GM21423 (cell line): ENCODE measurements around the gene ALDH3B1.

Experiments
- ATAC-seq: cut with Tn5 transposase; IDR thresholded peaks from one replicate; pipeline ENCODE4 v1.9.1; 2021; ENCODE audit warnings: mild to moderate bottlenecking, moderate library complexity; ENCODE audit not compliant: unreplicated experiment

ALDH3B1 gene

GRCh38 chr11:68042219-68043028 is 32.3 kb downstream of the ALDH3B1 start:
- ATAC-seq: no peak

GRCh38 chr11:68043029-68043348 is 32.9 kb downstream of the ALDH3B1 start:
- no peak for ATAC-seq

DNA sequence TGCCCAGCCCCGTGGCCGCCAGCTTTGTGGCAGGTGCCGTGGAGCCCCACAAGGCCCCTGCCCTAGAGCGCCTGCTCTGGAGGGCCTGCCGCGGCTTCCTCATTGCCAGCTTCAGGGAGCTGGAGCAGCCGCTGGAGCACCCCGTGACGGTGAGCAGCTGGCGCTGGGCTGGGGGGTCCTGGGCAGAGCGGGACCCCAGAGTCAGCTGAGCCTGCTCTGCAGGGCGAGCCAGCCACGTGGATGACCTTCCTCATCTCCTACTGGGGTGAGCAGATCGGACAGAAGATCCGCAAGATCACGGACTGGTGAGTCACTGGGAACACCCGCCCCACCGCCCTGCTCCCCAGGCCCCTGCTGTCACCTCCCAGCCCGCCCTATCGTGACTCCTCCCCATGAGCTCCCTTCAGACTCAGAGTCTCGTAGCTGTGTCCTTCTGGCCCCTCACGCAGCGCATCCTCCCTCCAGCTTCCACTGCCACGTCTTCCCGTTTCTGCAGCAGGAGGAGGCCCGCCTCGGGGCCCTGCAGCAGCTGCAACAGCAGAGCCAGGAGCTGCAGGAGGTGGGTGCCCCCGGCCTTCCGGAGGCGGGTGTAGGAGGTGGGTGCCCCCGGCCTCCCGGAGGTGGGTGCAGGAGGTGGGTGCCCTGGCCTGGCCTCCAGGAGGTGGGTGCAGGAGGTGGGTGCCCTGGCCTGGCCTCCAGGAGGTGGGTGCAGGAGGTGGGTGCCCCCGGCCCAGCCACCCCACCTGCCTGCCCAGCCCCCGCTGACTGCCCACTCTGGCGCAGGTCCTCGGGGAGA is 33.4 kb downstream of the ALDH3B1 start:
- ATAC-seq: no peak

DNA sequence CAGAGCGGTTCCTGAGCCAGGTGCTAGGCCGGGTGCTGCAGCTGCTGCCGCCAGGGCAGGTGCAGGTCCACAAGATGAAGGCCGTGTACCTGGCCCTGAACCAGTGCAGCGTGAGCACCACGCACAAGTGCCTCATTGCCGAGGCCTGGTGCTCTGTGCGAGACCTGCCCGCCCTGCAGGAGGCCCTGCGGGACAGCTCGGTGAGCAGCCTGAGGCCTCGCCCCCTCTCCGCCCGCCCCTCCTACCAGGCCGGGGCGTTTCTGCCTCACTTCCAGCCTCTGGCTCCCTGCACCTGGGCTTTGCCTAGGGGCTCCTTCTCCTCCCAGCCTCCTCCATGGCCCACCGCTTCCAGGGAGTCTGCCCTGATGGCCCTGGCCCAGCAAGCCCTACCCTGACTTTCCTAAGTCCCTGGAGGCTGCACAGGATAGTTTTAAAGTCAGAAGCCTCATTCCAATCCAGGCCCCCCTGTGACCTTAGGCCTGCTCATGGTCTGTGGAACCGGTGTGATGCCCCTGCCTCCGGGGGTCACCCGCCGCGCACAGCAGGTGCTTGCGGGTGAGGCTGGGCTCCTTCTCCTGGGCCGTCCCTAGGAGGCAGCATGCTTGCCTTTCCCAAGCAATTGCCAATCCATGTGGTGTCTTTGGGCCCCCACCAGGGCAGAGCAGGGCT is 34.2 kb downstream of the ALDH3B1 start:
- ATAC-seq: no peak

- no peak for ATAC-seq
These were observed 34.8 kb downstream of the ALDH3B1 start for GRCh38 chr11:68044898-68045351.

GRCh38 chr11:68047437-68048290 is 37.5 kb downstream of the ALDH3B1 start:
- no peak for ATAC-seq

GRCh38 chr11:68048681-68049508 is 38.8 kb downstream of the ALDH3B1 start:
- ATAC-seq: no peak

DNA sequence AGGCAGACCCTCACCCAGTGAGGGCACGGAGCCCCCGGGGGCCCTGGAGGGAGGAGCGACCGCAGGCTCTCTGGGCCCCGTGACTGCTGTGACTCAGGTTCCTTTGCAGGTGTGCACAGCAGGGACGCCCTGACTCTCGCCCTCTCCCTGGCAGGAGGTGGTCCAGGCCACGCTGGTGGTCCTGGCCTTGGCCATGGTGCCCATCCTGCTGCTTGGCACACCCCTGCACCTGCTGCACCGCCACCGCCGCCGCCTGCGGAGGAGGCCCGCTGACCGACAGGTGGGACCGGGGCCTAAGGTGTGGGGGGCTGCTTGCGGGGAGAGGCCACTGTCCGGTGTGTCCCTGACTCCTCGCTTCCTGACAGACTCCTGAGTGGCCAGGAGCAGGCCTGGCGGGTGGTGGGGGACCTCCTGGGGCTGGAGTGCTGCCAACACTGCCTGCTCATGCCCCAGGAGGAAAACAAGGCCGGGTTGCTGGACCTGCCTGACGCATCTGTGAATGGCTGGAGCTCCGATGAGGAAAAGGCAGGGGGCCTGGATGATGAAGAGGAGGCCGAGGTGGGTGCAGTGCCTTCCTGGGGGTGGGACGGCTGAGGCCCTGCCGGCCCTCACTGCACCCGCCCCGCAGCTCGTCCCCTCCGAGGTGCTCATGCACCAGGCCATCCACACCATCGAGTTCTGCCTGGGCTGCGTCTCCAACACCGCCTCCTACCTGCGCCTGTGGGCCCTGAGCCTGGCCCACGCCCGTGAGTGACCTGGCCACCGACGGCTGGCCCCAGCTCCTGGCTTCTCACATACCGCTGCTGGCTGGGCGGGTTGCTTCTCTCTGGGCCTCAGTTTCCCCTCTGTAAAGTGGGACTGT is 39.6 kb downstream of the ALDH3B1 start:
- no peak for ATAC-seq

- no peak for ATAC-seq
These were observed 40.3 kb downstream of the ALDH3B1 start for GRCh38 chr11:68050371-68050841.

DNA sequence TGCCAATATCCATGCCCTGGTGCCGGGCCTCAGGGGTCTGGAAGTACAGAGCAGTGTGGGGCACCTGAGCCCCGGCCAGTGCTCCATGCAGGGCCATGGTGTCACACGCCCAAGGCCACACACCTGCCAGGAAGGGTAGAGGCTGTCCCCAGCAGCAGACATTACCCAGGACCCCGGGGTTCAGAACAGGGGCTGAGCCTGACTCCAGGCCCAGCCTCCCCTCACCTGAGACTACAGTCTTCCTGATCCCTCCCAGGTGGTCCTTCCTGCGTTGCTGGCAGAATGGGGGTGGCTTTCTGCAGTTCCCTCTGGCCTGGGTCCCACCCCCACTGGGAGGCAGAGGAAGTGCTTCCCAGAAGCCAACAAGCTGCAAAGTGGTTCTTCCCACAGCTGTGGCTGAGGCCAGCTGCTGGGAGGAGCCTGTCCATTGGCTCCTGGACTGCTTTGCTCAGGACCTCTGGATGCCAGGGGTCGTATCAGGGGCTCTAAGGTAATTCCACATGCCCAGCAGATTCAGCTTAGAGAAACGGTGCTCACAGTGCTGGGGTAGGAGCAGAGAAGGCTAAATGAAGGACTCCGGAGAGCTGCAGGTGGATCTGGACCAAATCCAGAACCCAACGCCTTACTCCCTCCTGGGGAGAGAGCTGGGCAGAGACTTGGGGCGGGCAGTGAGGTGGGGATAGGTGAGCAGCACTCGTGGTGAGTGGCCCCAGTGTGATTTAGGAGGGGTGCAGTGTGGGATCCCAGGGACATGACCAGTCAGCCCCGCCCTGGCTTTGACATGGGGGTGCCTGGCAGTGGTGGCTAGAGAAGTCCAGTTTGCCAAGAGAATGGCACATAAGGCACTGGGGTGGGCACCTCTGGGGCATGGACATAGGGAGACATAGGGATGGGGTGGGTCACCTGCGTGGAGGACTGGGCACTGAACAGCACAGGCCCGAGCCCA is 41.3 kb downstream of the ALDH3B1 start:
- no peak for ATAC-seq

GRCh38 chr11:68052137-68052873 is 42.2 kb downstream of the ALDH3B1 start:
- no peak for ATAC-seq

GRCh38 chr11:68053117-68053516 is 43.0 kb downstream of the ALDH3B1 start:
- no peak for ATAC-seq

DNA sequence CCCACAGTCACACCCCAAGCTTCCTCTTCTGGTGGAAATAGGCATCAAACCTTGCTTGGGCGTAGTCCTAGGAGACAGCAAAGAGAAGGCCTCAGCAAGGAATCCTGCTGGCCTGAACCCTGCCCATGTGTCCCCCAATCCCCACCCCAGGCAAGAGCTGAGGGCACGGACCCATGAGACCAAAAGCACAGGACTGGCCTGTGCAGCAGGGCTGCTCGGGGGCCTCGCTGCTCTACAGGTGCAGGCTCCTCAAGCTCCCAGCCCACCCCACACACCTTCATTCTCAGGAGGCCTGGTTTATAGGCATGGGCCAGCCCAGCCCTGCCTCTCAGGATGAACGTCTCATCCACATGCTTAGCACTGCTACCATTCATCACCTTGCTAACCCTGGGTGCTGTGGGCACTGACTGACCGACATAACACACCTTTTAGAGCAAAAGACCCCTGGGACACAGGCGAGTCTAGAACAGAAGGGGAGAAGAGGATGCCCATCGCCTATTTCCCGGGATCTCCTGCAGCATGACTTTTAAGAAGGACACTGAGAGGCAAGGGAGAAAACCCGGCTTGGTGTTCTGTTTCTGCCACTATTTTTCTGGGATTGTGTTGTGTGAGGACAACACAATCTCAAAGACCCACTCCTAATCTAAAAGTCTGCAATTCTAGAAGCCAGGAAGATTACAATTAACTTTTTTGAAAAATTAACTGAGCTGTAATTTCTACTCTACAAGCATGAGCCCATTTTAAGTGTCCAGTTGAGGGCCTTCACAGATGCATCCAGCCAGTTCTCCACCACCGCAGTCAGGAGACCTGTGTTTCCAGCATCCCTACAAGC is 44.1 kb downstream of the ALDH3B1 start:
- no peak for ATAC-seq

- ATAC-seq: no peak
These were observed 46.5 kb downstream of the ALDH3B1 start for GRCh38 chr11:68056317-68057285.

DNA sequence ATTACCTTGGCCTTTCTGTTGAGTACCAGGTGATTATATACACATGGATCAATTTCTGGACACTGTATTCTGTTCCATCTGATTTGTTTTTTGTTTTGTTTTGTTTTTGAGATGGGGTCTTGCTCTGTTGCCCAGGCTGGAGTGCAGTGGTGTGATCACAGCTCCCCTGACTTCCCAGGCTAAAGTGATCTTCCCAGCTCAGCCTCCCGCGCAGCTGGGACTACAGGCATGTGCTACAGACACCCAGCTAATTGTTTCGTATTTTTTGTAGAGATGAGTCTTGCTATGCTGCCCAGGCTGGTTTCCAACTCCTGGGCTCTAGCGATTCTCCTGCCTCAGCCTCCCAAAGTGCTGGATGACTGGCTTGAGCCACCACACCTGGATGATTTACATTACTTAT is 47.7 kb downstream of the ALDH3B1 start:
- no peak for ATAC-seq
